HepG2 (cell line): ENCODE data around the gene PEAR1.

ENCODE experiments used
- MAFK ChIP-seq, 2 experiments: IDR thresholded peaks in 1 of 2; conservative IDR thresholded peaks in 1 of 2; 2 replicates each; pipeline ENCODE4 v1.6.1; 2011; ENCODE audit warnings: improper control_type of control experiment in 2 of 2, low read length in 2 of 2
- ZNF780A ChIP-seq: sonication (generic); formaldehyde crosslinking; IDR thresholded peaks from 2 replicates; pipeline ENCODE4 v1.8.0; 2022; ENCODE audit warnings: mild to moderate bottlenecking, missing genetic modification reagents, moderate library complexity

GRCh38 chr1:156928043-156928602 is 34.6 kb downstream of the PEAR1 start:
- TF ChIP-seq MAFK (conservative IDR thresholded peaks at IDR 0.05 in 1 of 2, IDR thresholded peaks at IDR 0.05 in 1 of 2; ENCODE audit: low read length in 2 of 2) (no peak), ZNF780A (no peak)
